Measurements from ENCODE around the gene TRIM2.
"Not testable (repeated sequence)": the region's sequence is repeated elsewhere in the genome, so short reads cannot be mapped to it uniquely, and the experiment has no call there.

Gene TRIM2

GRCh38 chr4:153204247-153204671 lies at the start of gene TRIM2:
Gene TRIM2, plus strand, starts transcription at chr4:153204443. Its CDS starts 88 bp downstream, at chr4:153204531.
- peak in 1 of 2 experiments; percentile 41 for DNase-seq

GRCh38 chr4:153155686-153156085 lies 48.6 kb upstream of the TRIM2 start:
- DNase-seq = no peak

- DNase-seq = no peak
Observed at GRCh38 chr4:153156263-153156662, 48.0 kb upstream of the TRIM2 start.

GRCh38 chr4:153156721-153157120 lies 47.5 kb upstream of the TRIM2 start:
- DNase-seq = no peak

GRCh38 chr4:153159016-153159415 lies 45.2 kb upstream of the TRIM2 start:
- no peak for DNase-seq

GRCh38 chr4:153159728-153160221 lies 44.5 kb upstream of the TRIM2 start:
- DNase-seq = no peak

GRCh38 chr4:153160821-153161220 lies 43.4 kb upstream of the TRIM2 start:
- DNase-seq = peak in 1 of 2 experiments; percentile 19

GRCh38 chr4:153161226-153161963 lies 42.8 kb upstream of the TRIM2 start:
- peak; percentile 69 to 79 for DNase-seq

GRCh38 chr4:153165236-153165635 lies 39.0 kb upstream of the TRIM2 start:
- DNase-seq = not testable (repeated sequence)

- no peak for DNase-seq
Observed at GRCh38 chr4:153166716-153167501, 37.3 kb upstream of the TRIM2 start.

GRCh38 chr4:153169776-153170175 lies 34.5 kb upstream of the TRIM2 start:
- DNase-seq = no peak

GRCh38 chr4:153170407-153170806 lies 33.8 kb upstream of the TRIM2 start:
- no peak for DNase-seq

- no peak for DNase-seq
Observed at GRCh38 chr4:153174821-153175567, 29.2 kb upstream of the TRIM2 start.

- no peak for DNase-seq
Observed at GRCh38 chr4:153176938-153177337, 27.3 kb upstream of the TRIM2 start.

GRCh38 chr4:153177841-153178240 lies 26.4 kb upstream of the TRIM2 start:
- no peak for DNase-seq

GRCh38 chr4:153179100-153179499 lies 25.1 kb upstream of the TRIM2 start:
- no peak for DNase-seq

GRCh38 chr4:153181293-153181692 lies 22.9 kb upstream of the TRIM2 start:
- no peak for DNase-seq

- no peak for DNase-seq
Observed at GRCh38 chr4:153181700-153182099, 22.5 kb upstream of the TRIM2 start.

GRCh38 chr4:153183146-153183545 lies 21.1 kb upstream of the TRIM2 start:
- no peak for DNase-seq

- no peak for DNase-seq
Observed at GRCh38 chr4:153185331-153185852, 18.9 kb upstream of the TRIM2 start.

GRCh38 chr4:153186046-153186728 lies 18.1 kb upstream of the TRIM2 start:
- no peak for DNase-seq

All from NCI-H446 (cell line).